ENCODE results near the gene NPB. TPM values are rescaled to one million over a fixed set of nuclear protein-coding genes. Genes with fewer than 3 reads are reported as not detected.

Gene NPB
- total and polyA plus RNA-seq, 11 donors = 0.13 to 1.2 (median 0.50) TPM; not detected in 1

DNA sequence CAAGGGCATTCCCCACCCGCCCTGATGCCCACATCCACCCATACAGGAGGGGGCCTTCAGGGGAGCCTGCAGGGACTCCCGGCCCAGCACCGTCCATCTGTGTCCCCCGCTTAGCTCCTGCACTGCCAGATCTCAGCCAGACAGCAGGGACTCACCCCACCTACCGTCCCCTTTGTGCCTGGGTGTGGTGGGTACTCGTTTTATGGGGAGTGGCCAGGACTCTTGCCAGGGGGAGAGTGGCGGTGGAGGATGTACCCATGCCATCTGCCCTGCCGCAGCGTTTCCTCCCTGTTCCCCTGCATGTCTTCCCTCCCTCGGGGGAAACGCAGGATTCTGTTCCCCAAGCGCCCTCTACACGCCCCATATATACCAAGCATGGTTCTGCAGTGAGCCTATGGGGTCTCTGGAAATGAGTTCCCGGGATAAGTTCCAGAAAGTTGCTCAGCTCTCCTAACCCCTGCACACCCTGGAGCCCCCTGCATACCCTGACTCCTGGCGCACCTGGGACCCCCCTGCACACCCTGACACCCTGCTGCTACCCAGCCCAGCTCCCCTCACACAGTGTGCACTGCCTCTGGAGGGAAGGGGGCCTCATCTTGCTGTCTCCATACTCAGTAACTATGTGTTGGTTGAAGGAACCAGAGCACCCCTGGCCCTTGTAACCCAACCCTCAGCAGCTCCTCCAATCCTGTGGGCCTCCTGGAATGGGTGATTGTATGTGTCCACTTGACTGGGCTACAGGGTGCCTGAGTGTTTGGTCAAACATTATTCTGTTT is 29.7 kb downstream of the NPB start:
- ATAC-seq (no peak), DNase-seq (no peak)
- Histone ChIP-seq H3K36me3 (no peaks in the 10 kb centered on the region), H3K27me3 (peaks cover 0 to 14% (median 0%) of the 10 kb centered on the region in 9 donors), H3K4me1 (peaks cover 2 to 17% (median 10%) of the 10 kb centered on the region in 12 donors), H3K27ac (no peak overlapping the region), H3K9me3 (no peaks in the 10 kb centered on the region), H3K4me3 (no peak overlapping the region)
- intact Hi-C loops (cut with DNase I) = no loop called here
- WGBS, 4 donors = 45 to 57% (median 51%) methylated on average over 10 to 15 of the region's 15 CpGs
- TF ChIP-seq POLR2A (IDR thresholded peaks at IDR 0.05) = no peak
- TF ChIP-seq, protein P1, sequence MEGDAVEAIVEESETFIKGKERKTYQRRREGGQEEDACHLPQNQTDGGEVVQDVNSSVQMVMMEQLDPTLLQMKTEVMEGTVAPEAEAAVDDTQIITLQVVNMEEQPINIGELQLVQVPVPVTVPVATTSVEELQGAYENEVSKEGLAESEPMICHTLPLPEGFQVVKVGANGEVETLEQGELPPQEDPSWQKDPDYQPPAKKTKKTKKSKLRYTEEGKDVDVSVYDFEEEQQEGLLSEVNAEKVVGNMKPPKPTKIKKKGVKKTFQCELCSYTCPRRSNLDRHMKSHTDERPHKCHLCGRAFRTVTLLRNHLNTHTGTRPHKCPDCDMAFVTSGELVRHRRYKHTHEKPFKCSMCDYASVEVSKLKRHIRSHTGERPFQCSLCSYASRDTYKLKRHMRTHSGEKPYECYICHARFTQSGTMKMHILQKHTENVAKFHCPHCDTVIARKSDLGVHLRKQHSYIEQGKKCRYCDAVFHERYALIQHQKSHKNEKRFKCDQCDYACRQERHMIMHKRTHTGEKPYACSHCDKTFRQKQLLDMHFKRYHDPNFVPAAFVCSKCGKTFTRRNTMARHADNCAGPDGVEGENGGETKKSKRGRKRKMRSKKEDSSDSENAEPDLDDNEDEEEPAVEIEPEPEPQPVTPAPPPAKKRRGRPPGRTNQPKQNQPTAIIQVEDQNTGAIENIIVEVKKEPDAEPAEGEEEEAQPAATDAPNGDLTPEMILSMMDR (IDR thresholded peaks at IDR 0.05) = no peak

DNA sequence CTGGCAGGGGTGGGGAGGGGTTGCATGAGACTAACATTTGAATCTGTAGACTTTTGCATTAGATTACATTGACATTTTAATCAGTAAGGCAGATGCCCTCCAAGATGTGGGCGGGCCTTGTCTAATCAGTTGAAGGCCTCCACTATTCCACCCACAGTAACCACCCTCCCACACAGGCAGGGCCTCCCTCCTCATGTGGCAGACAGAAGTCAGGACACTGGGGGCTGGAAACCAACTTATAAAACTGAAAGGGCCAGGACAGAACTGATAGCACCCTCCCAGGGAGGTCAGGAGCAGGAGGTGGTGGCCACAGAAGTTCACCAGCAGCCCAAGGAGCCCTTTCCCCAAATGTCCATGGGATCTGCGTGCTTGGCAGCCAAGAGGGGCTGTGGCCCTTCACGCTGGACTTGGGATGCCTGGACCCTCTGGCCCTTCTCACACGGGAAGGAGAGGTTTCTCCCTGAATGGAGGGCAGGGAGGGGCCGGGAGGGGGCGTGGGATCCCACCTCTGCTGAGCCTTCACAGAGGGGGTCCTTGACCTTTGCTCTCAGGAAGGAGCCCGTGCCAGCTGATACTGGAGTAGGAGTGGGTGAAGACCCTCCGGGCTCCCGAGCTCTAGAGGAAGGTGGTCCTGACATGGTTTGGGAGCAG is 30.4 kb downstream of the NPB start:
- Histone ChIP-seq H3K27ac (no peak overlapping the region), H3K9me3 (no peaks in the 10 kb centered on the region), H3K4me1 (peaks cover 2 to 23% (median 13%) of the 10 kb centered on the region in 12 donors), H3K36me3 (no peaks in the 10 kb centered on the region), H3K27me3 (peaks cover 0 to 14% (median 0%) of the 10 kb centered on the region in 9 donors), H3K4me3 (no peak overlapping the region)
- ATAC-seq (no peak), DNase-seq (no peak)
- TF ChIP-seq POLR2A (IDR thresholded peaks at IDR 0.05) = no peak
- TF ChIP-seq, protein P1 (IDR thresholded peaks at IDR 0.05) = no peak
- 87 to 92% (median 88%) methylated on average over 7 to 9 of the region's 9 CpGs for WGBS, 4 donors
- intact Hi-C loops (cut with DNase I) = no loop called here

DNA sequence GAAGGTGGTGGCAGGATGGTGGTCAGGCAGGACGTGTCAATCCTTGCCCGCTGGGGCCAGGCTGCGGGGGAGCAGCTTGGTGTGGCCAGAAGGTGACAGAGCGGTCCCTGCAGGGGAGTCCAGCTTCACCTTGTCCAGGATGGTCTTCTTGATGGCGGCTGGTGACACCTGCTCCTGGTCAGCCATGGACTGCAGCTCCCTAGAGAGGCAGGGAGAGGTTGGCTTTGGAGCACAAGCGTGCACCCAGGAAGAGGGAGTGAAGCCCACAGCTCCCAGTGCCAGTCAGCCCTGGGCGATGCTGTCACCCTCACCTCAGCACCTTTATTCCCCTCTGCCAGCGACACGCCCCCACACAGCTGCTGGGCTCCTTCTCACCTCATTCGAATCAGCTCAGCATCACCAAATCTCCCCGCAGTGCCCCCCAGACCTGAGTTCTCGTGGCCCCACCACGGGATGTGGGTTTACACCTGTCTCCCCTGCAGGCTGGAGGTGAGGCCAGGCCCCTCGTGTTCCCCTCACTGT is 31.2 kb downstream of the NPB start:
- ATAC-seq (no peak), DNase-seq (no peak)
- no peaks in the 10 kb centered on the region for H3K9me3 ChIP-seq
- 85 to 93% (median 90%) methylated on average over 14 of the region's 14 CpGs for WGBS, 4 donors
- peaks cover 2 to 24% (median 11%) of the 10 kb centered on the region in 12 donors for H3K4me1 ChIP-seq
- H3K4me3 ChIP-seq = no peak overlapping the region
- intact Hi-C loops (cut with DNase I) = no loop called here
- H3K27me3 ChIP-seq = peaks cover 0 to 11% (median 0%) of the 10 kb centered on the region in 9 donors
- H3K36me3 ChIP-seq = no peaks in the 10 kb centered on the region
- no peak overlapping the region for H3K27ac ChIP-seq
- no peak for TF ChIP-seq POLR2A (IDR thresholded peaks at IDR 0.05)
- TF ChIP-seq, protein P1 (IDR thresholded peaks at IDR 0.05) = no peak

DNA sequence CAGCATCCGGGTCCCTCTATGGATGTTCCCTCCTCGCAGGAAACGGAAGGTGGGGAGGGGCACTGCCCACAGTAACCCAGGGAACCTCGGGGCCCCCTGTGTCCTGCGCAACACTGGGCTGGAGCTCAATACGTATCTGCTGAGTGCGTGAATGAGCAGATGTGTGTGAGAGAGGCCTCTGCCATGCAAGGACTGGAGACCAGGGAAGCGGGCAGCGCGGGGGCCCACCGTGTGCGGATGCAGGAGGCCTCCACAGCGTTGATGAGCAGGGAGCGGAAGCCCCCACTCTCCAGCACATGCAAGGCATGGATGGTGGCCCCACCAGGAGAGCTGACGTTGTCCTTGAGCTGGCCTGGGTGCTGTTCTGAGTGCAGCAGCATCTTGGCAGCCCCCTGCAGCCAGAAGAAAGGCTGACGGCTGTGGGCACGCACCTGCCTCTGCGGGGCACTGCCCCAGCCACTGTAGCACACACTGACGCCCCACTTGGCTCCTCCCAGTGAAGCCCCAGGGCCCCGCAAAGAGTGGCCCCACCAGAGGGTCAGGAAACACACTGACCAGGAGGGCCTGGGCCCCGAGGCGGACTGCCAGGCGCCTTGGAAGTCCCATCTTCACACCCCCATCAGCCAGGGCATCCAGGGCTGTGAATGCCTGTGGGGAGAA is 32.2 kb downstream of the NPB start:
- intact Hi-C loops (cut with DNase I) = no loop called here
- no peak overlapping the region for H3K27ac ChIP-seq
- TF ChIP-seq POLR2A (IDR thresholded peaks at IDR 0.05) = no peak
- TF ChIP-seq, protein P1 (IDR thresholded peaks at IDR 0.05) = no peak
- H3K27me3 ChIP-seq = peaks cover 0 to 2% (median 0%) of the 10 kb centered on the region in 9 donors
- peaks cover 0 to 23% (median 10%) of the 10 kb centered on the region in 12 donors for H3K4me1 ChIP-seq
- 82 to 100% (median 90%) methylated on average over 1 to 23 of the region's 23 CpGs for WGBS, 4 donors
- no peak overlapping the region for H3K4me3 ChIP-seq
- DNase-seq = peak in 2 of 5 donors; percentile 5 to 21
- no peak for ATAC-seq
- no peaks in the 10 kb centered on the region for H3K36me3 ChIP-seq
- H3K9me3 ChIP-seq = no peaks in the 10 kb centered on the region

Data from heart left ventricle (tissue), 16 donors.